ENCODE data around the gene BRI3. TPM values are rescaled to one million over a fixed set of nuclear protein-coding genes. Genes with fewer than 3 reads are reported as not detected.
A peak's percentile ranks its signal among the peaks of the same experiment; 100 is the strongest.

The BRI3 gene
- total RNA-seq, 1 experiment from 2014 or later, result 14.4 TPM

DNA sequence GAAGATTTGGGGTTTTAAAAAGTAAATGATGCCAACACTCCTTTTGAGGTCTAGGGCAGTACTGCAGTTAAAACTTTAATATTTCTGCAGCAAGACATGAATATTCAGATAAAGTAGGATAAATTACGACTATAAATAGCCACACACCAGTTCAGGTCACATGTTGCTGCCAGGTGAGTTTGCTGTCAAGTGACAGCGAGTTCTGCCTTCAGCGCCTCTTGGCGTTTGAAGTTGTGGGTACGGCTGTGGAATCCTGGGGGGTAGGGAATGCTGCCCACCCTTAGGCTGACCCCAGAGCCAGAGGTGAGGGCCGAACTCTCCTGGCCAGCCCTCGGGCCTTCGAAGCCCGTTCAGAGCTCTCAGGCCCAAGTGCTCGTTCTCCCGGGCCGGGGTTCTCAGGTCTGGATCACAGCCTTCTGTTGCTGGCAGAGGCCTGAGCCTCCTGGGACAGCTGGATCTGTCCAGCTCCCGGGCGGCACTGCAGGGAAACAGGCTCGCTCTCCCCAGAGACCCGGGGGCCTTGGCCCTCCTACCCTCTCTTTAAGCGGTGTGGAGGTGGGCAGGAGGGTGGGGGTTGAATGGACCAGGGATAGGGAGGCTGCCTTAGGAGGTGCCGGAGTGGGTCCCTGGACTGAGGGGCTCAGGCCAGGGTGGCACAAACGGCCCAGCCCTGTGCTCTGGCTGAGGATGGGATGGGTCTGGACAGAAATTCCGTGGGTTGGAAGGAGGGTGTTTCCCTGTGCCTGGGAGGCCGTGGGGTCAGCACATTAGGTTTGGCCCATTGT is 5.4 kb downstream of the BRI3 start:
- DNase-seq (ENCODE audit: low read depth), result no peak

DNA sequence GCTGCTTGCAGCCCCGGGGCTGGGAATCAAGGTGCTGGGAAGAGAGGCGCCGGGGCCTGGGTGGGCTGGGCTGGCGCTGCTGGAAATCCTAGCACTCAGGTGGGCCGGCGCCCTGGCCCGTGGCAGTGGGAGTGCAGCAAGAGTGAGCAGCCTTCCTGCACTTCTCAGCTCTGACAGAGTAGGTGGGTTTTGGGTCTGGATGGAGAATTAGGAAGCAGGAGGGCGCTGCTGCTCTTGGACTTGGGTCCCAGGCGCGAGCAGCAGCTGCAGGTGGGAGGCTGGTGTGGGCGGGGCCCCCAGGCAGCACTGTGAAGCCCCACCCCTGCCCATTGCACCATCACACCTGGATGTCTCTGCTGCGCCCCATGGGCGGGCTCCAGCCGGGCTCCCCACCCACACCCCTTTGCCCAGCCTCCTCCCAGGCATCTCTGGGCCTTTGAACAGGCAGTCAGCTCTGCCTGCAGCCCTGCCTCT is 6.0 kb downstream of the BRI3 start:
- no peak for DNase-seq (ENCODE audit: low read depth)

DNA sequence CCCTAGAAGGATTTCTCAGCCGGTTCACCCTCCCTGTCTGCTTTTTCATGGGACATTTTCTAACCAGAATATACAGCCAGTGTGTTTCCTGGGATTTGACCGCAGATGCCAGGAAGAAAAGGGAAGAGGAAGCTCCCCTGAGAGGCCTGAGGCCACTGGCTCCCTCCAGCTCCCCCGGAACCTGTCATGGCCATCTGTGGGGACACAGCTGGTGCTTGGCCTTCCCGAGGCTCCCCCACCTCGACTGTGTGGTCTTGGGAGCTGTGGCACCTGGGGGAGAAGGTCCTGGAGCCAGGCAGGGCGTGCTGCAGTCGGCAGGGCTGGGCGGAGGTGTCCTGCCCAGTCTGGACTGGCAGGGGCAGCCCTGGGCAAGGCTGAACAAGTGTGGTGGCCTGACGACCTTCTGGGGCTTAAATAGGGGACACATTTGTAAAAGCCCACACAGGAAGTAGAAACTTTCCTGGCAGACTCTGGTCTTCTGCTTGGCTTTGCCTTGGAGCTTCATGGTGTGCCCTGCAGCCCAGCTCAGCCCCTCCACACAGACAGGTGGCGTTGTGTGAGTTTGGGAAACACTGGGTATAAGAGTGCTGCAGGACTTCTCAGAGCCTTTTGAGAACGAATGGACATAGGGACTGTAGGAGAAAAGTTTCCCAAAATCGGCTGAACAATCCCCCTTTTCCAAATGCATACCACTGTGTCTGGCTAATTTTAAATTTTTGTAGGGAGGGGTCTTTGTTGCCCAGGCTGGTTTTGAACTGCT is 6.8 kb downstream of the BRI3 start:
- no peak for DNase-seq (ENCODE audit: low read depth)

- DNase-seq (ENCODE audit: low read depth), result no peak
Measured at GRCh38 chr7:98289333-98289875, 7.9 kb downstream of the BRI3 start.

- DNase-seq (ENCODE audit: low read depth), result no peak
Measured at GRCh38 chr7:98291717-98292116, 10.2 kb downstream of the BRI3 start.

DNA sequence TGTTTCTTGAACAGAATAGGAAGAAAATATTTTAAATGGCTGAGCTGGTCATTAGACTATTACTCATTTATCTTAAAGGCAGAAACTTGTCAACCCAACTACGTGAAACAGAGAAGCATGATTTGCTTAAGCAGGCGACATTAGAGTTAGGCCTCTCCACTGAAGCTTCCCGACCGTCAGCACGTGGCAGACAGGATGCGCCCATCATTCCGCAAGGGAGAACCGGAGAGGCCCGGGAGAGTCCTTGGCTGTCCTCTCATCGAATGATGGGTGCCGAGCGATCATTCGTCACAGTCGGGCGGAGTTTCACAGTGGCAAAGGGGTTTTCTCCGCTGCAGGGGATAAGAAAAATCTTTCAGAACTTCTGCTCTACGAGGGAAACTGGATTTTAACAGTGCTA is 11.8 kb downstream of the BRI3 start:
- no peak for DNase-seq (ENCODE audit: low read depth)

- DNase-seq (ENCODE audit: low read depth), result no peak
Measured at GRCh38 chr7:98293746-98294145, 12.3 kb downstream of the BRI3 start.

DNA sequence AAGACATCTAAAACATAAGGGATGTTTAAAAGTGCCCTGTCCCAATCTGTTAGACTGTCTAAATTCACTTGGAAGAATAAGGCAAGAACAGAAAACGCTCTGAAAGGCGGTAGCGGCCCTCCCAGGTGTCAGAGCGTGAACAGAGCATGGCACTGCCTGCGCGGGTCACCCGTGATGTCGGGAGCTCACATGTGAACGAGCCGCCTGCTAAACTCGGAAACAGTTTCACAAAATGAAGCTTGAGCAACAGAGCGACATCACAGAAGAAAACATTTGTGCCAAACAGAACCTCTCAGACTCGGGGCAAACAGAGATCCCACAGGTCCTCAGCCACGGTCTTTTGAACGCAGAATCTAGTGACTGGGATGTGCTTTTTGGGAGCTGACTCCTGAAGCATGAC is 12.8 kb downstream of the BRI3 start:
- DNase-seq (ENCODE audit: low read depth), result no peak

DNA sequence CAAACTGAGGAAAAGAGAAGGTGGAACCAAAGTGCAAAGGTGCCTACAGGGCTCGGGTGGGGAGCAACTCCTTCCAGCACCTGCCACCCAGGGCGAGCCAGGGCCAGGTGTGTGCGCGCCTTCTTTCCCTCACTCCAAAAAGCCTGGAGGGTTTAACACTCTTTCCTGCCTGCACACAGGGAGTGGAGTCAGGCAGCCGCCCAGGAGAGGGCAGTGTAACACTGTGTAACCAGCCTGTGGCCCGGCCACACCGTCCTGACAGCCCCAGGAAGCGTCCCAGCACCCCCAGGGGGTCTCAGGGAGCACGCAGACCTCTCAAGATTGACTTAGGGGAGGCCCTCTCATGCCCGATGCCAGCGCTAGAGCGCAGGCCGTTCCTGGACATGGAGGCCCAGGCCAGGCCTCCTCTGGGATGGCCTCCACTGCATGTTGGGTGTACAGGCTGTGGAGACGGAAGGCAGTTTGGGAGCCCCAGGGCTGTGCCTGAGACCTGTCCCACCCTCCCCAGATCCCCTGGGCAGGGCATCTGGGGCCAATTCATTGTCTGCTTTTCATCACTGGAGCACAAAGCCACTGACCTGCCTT is 13.4 kb downstream of the BRI3 start:
- DNase-seq (ENCODE audit: low read depth), result peak; percentile 72

DNA sequence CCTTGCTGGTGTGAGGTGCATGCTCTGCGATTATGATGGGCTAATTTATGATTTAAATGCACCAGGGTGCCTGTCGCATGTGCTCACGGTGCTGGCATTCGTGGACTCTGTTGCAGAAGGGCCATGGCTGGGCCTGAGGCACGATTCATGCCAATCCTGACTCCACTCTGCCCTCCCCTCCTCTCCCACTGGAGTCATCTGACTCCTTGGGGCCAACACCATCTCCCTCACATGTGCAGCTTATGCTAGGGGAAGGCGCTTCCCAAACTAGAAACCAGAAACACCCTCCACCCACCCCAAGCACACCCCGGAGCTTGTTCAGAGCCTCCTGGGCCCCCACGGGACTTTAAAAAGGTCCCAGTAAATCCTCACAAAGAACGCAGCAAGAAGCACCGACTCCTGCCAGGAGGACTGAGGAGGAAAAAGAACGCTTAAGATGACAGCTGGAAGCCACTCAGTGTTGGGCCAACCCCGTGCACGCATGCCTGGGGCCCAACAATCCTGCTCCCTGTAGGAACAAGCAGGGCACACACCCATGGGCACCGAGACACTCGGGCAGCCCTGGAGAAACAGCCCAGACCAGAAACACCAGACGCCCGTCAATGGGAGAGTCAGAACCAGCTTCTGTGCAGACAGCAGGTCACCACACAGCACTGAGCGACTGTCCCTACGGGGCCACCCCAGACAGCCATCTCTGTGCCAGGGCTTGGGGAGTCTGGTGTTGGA is 14.1 kb downstream of the BRI3 start:
- DNase-seq (ENCODE audit: low read depth), result no peak

DNA sequence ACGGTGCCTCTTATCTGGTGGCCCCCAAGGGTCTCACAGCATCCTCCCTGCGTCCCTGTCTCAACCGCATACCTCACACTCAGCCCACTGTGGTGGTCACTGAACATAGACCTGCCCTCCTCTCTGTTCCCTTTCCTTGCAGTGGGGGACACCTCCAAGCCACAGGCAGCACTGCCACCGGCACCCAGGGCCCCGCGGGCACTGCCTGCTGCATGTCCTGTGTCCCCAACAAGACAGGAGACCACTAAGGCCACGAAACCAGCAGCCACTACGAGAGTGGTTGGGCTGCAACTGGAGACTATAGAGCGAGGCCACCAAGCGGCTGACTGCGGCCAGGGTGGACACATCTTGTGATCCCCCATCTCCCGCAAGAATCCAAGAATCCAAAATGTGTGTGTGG is 15.3 kb downstream of the BRI3 start:
- no peak for DNase-seq (ENCODE audit: low read depth)

- DNase-seq (ENCODE audit: low read depth), result no peak
Measured at GRCh38 chr7:98297626-98298286, 16.3 kb downstream of the BRI3 start.

DNA sequence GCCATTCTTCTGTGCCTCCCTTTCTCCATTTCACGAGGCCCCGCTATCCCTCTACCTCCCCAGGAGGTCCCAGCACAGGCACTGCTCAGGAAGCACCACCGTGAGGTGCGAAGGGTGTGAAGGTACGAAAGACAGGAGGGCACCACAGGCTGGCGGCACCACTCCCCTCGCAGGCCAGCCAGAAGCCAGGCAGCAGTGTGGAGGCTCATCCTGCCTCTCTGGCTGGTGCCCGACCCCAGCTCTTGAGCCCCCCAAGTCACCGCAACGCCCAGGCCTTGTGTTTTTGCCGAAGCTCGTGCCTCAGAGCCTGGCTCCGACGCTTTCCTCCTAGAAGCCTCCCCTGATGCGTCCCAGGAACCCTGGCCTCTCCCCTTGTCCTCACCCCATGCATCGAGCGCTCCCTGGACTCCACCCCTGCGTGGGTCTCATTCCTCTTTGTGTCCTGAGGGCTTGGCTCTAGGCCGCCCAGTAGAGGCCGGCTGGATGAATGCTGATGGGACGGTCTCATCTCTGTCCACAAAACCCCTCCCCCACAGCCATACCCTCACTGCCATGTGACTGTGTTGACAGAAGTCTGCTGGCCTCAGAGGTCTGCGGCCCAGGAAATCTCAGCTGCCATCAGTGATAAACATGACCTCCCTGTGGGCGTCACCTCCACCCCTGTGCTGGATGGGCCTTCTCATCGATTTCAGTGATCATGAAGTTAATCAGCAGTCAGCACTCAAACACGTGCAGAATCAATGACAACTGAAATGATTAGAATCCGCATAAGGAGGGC is 19.3 kb downstream of the BRI3 start:
- DNase-seq (ENCODE audit: low read depth), result no peak

- DNase-seq (ENCODE audit: low read depth), result no peak
Measured at GRCh38 chr7:98301693-98302470, 20.4 kb downstream of the BRI3 start.

- no peak for DNase-seq (ENCODE audit: low read depth)
Measured at GRCh38 chr7:98303176-98303865, 21.8 kb downstream of the BRI3 start.

DNA sequence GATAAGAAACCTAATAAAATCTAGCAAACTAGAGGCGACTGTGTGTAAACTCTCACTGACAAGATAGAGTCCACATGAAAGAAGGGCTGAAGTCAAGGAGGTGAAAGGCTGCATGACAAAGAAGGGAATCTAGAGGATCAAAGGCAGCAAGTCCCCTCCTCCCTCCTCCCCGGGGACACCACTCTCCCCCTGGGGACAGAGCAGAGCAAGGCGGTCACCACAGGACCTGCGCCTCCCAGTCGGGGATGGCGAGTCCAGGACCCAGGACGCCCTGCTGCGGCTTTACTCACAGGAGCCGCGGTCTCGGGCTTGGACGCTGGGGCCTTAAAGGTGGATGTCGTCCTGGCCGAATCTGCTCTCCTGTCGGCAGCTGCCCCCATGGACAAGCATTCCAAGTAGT is 22.4 kb downstream of the BRI3 start:
- no peak for DNase-seq (ENCODE audit: low read depth)

GRCh38 chr7:98305951-98306535 is 24.6 kb downstream of the BRI3 start:
- no peak for DNase-seq (ENCODE audit: low read depth)

- no peak for DNase-seq (ENCODE audit: low read depth)
Measured at GRCh38 chr7:98307971-98308466, 26.5 kb downstream of the BRI3 start.

All from Daoy (cell line).